Caco-2 (cell line): ENCODE data around the gene RFX3. TPM values are rescaled to one million over a fixed set of nuclear protein-coding genes. Genes with fewer than 3 reads are reported as not detected.
A peak's percentile ranks its signal among the peaks of the same experiment; 100 is the strongest.

Experiments used
- BruUV-seq: library from RNA; stranded (reverse); fragments of 400-500 nt; replicated peaks from 2 replicates; lab custom pipeline; 2021; lab: Mats Ljungman, UMichigan
- CTCF ChIA-PET: fragments of 300-600 bp; sonication (Branson Sonifier 250); formaldehyde crosslinking; loops from one replicate; lab custom pipeline; 2022; ENCODE audit warnings: antibody characterized with exemption; lab: Charles Lee
- POLR2A ChIA-PET: fragments of 300-600 bp; sonication (Branson Sonifier 250); formaldehyde crosslinking; loops from one replicate; lab custom pipeline; 2022; ENCODE audit warnings: antibody characterized with exemption; lab: Charles Lee
- DNase-seq, 2 experiments: peaks; one replicate each; pipeline versions ENCODE4 v3.0.0 to v3.0.0-alpha.2; 2020 to 2022
- H3K27me3 ChIP-seq: replicated peaks from 2 replicates; pipeline ENCODE4 v1.6.0; 2011; ENCODE audit warnings: low read length; ENCODE audit not compliant: control insufficient read depth, insufficient read depth
- H3K36me3 ChIP-seq: 2 replicates; pipeline ENCODE4 v1.5.1; 2011; ENCODE audit warnings: low read length; ENCODE audit not compliant: control insufficient read depth, insufficient read depth
- H3K4me1 ChIP-seq: fragments of 250-450 bp; sonication (Bioruptor Pico); 2 replicates; pipeline ENCODE4 v1.5.1; 2020; ENCODE audit warnings: mild to moderate bottlenecking
- H3K4me3 ChIP-seq: 2 replicates; pipeline ENCODE4 v1.5.1; 2011; ENCODE audit warnings: low read depth, mild to moderate bottlenecking, control low read depth, low read length
- H3K9me3 ChIP-seq: fragments of 250-450 bp; sonication (Bioruptor Pico); 2 replicates; pipeline ENCODE4 v1.5.1; 2020; ENCODE audit warnings: mild to moderate bottlenecking, moderate library complexity
- H3K27ac Mint-ChIP-seq: one replicate; pipeline ENCODE4 v1.8.0; 2022; ENCODE audit warnings: mixed read lengths; ENCODE audit not compliant: unreplicated experiment
- H3K27me3 Mint-ChIP-seq: one replicate; pipeline ENCODE4 v1.8.0; 2022; ENCODE audit warnings: mixed read lengths; ENCODE audit not compliant: insufficient read depth, unreplicated experiment
- H3K36me3 Mint-ChIP-seq: one replicate; pipeline ENCODE4 v1.8.0; 2022; ENCODE audit warnings: mild to moderate bottlenecking, mixed read lengths; ENCODE audit not compliant: insufficient read depth, unreplicated experiment
- H3K4me1 Mint-ChIP-seq: one replicate; pipeline ENCODE4 v1.8.0; 2022; ENCODE audit warnings: low read depth, mixed read lengths; ENCODE audit not compliant: unreplicated experiment
- H3K4me3 Mint-ChIP-seq: one replicate; pipeline ENCODE4 v1.8.0; 2022; ENCODE audit warnings: mild to moderate bottlenecking, moderate library complexity, mixed read lengths; ENCODE audit not compliant: unreplicated experiment
- H3K9me3 Mint-ChIP-seq: one replicate; pipeline ENCODE4 v1.8.0; 2022; ENCODE audit warnings: mixed read lengths; ENCODE audit not compliant: unreplicated experiment
- intact Hi-C: fragments of 100-400 bp; cut with micrococcal nuclease; formaldehyde crosslinking; loops from one replicate; pipeline ENCODE4 v1.10.0; 2022; ENCODE audit not compliant: unreplicated experiment
- total RNA-seq: library from RNA; stranded (reverse); gene quantifications from 2 replicates; pipeline ENCODE4 v1.2.3, GENCODE V29; 2022
- TF ChIP-seq, protein P1 (sequence below), 2 experiments: fragments of 200-600 bp in 1 of 2; IDR thresholded peaks; 1 replicate in 1 of 2; 2 replicates in 1 of 2; pipeline versions ENCODE4 v1.5.1 to v1.8.0; 2011 to 2022; ENCODE audit warnings: antibody characterized with exemption in 1 of 2, control low read depth in 1 of 2, inconsistent platforms in 1 of 2, low read depth in 1 of 2, low read length in 1 of 2, mild to moderate bottlenecking in 1 of 2, moderate library complexity in 1 of 2; ENCODE audit not compliant: insufficient read depth in 1 of 2, severe bottlenecking in 1 of 2, unreplicated experiment in 1 of 2

Gene RFX3
- total RNA-seq, 1 experiment from 2014 or later, result 4.2 TPM

GRCh38 chr9:3471883-3472282 lies 53.9 kb downstream of the RFX3 start:
- no TSS peak for BruUV-seq
- H3K36me3 Mint-ChIP-seq, result no peaks in the 10 kb centered on the region
- H3K9me3 ChIP-seq, result no peaks in the 10 kb centered on the region
- H3K4me1 ChIP-seq, result no peaks in the 10 kb centered on the region
- H3K4me3 ChIP-seq, result no peak overlapping the region
- POLR2A ChIA-PET, result no interaction called here
- H3K4me3 Mint-ChIP-seq, result no peak overlapping the region
- TF ChIP-seq, protein P1, sequence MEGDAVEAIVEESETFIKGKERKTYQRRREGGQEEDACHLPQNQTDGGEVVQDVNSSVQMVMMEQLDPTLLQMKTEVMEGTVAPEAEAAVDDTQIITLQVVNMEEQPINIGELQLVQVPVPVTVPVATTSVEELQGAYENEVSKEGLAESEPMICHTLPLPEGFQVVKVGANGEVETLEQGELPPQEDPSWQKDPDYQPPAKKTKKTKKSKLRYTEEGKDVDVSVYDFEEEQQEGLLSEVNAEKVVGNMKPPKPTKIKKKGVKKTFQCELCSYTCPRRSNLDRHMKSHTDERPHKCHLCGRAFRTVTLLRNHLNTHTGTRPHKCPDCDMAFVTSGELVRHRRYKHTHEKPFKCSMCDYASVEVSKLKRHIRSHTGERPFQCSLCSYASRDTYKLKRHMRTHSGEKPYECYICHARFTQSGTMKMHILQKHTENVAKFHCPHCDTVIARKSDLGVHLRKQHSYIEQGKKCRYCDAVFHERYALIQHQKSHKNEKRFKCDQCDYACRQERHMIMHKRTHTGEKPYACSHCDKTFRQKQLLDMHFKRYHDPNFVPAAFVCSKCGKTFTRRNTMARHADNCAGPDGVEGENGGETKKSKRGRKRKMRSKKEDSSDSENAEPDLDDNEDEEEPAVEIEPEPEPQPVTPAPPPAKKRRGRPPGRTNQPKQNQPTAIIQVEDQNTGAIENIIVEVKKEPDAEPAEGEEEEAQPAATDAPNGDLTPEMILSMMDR (IDR thresholded peaks at IDR 0.05; ENCODE audit: insufficient read depth in 1 of 2, low read depth in 1 of 2, low read length in 1 of 2, severe bottlenecking in 1 of 2, unreplicated experiment in 1 of 2), result no peak
- no peaks in the 10 kb centered on the region for H3K36me3 ChIP-seq
- no peaks in the 10 kb centered on the region for H3K9me3 Mint-ChIP-seq
- intact Hi-C loops, result no loop called here
- CTCF ChIA-PET, result no interaction called here
- no peaks in the 10 kb centered on the region for H3K4me1 Mint-ChIP-seq
- no peaks in the 10 kb centered on the region for H3K27me3 ChIP-seq
- no peak overlapping the region for H3K27ac Mint-ChIP-seq
- DNase-seq, result no peak
- no peaks in the 10 kb centered on the region for H3K27me3 Mint-ChIP-seq

- TF ChIP-seq, protein P1 (IDR thresholded peaks at IDR 0.05; ENCODE audit: insufficient read depth in 1 of 2, low read depth in 1 of 2, low read length in 1 of 2, severe bottlenecking in 1 of 2, unreplicated experiment in 1 of 2), result no peak
- H3K9me3 Mint-ChIP-seq, result no peaks in the 10 kb centered on the region
- POLR2A ChIA-PET, result no interaction called here
- no peaks in the 10 kb centered on the region for H3K27me3 Mint-ChIP-seq
- Histone ChIP-seq H3K4me3 (no peak overlapping the region), H3K9me3 (no peaks in the 10 kb centered on the region), H3K27me3 (no peaks in the 10 kb centered on the region), H3K4me1 (no peaks in the 10 kb centered on the region), H3K36me3 (no peaks in the 10 kb centered on the region)
- no peak overlapping the region for H3K27ac Mint-ChIP-seq
- BruUV-seq, result no TSS peak
- H3K36me3 Mint-ChIP-seq, result no peaks in the 10 kb centered on the region
- H3K4me1 Mint-ChIP-seq, result no peaks in the 10 kb centered on the region
- DNase-seq, result no peak
- H3K4me3 Mint-ChIP-seq, result no peak overlapping the region
- CTCF ChIA-PET, result interaction anchor here (1.6 kb wide), 1 partner anchor 264 kb away, joined by 3 read pairs; no protein-coding TSS in a partner anchor
- intact Hi-C loops, result loop anchor here (5.0 kb wide), 2 partner anchors 59 to 264 kb away; partner anchors contain the start of gene RFX3
Measured at GRCh38 chr9:3468421-3469205, 57.2 kb downstream of the RFX3 start.

DNA sequence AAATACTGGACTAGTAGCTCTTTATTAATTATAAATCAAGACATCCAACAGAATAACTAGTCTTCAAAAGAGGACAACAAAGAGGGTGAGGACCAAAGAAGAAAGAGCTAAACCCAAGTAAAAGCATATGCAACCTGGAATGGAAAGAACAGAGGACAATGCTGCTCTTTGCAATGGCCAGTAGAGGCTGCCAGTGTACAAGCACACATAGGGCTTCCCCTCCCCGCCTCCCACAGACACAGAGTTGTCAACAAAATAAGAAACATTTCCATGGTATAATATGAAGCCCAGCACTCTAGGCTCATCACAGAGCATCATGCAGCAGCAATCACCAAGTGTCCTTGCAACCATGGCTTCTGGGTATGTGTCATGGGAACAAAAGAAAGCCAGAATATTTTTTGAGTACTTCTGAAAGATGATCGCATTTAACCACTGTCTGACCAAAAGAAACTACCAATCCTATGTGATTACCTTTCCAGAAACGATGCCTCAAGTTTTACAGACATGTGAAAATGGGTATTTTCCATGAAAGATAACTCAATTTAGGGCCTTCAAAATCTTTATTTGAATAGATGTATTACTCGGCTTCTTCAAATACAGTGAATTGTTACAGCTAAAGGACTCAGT lies 58.1 kb downstream of the RFX3 start:
- Mint-ChIP-seq H3K36me3 (no peaks in the 10 kb centered on the region), H3K27ac (no peak overlapping the region), H3K9me3 (no peaks in the 10 kb centered on the region), H3K4me3 (no peak overlapping the region), H3K4me1 (no peaks in the 10 kb centered on the region), H3K27me3 (no peaks in the 10 kb centered on the region)
- TF ChIP-seq, protein P1 (IDR thresholded peaks at IDR 0.05; ENCODE audit: insufficient read depth in 1 of 2, low read depth in 1 of 2, low read length in 1 of 2, severe bottlenecking in 1 of 2, unreplicated experiment in 1 of 2), result peak; percentile 60 to 90
- ChIA-PET CTCF (interaction anchor here (0.5 to 1.6 kb wide), 4 partner anchors 59 to 264 kb away, joined by 3 to 4 read pairs (median 3); no protein-coding TSS in a partner anchor), POLR2A (no interaction called here)
- intact Hi-C loops, result loop anchor here (1.0 to 5.0 kb wide), 3 partner anchors 60 to 265 kb away; partner anchors contain the start of gene RFX3
- peak; percentile 40 for DNase-seq
- no TSS peak for BruUV-seq
- no peaks in the 10 kb centered on the region for H3K36me3 ChIP-seq
- no peak overlapping the region for H3K4me3 ChIP-seq
- no peaks in the 10 kb centered on the region for H3K4me1 ChIP-seq
- H3K27me3 ChIP-seq, result no peaks in the 10 kb centered on the region
- H3K9me3 ChIP-seq, result no peaks in the 10 kb centered on the region
